ENCODE measurements around the gene WDFY2. TPM values are rescaled to one million over a fixed set of nuclear protein-coding genes. Genes with fewer than 3 reads are reported as not detected.

The WDFY2 gene
- total RNA-seq, 1 experiment from 2014 or later, result 26.4 TPM

DNA sequence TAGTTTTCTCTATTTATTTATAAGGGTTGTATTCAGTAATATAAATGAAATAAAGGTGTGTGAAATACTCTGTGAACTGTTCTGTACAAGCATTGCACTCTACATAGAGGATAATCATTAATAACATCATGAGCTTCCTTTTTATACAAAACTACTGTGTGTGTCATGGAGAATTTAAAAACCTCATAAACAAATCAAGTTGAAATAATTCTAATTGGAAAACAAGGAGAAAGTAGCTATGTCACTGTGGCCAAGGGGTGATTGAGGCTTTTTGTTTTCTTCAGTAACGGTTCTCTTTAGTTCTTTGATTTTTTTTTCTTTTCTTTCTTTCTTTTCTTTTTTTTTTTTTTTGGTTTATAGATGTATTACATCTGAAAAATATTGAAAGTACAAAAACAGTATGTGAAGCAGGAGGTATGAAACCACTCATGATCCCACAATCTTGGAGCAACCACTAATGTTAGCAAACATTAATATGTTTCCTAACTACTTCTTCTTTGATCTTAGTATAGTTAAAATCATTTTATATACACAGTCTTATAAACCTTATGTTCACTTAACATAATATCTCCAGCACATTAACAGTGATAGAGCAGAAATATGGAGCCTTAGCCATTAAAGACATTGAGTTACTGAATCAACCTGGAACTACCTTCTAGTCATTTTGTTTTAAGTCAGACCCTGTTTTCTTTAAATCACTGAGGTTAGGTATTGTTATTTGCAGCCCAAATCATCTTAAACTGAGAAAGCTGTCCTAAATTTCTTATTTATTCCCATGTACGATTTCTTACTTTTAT lies 45.4 kb downstream of the WDFY2 start:
- no peaks in the 10 kb centered on the region for H3K27me3 ChIP-seq (ENCODE audit: insufficient read depth, low read length)
- H2BK5ac ChIP-seq (ENCODE audit: insufficient read length, low read length), result no peak overlapping the region
- H3K9me3 Mint-ChIP-seq, result no peaks in the 10 kb centered on the region
- no peak overlapping the region for H2BK120ac ChIP-seq (ENCODE audit: low read depth, low read length, poor library complexity, severe bottlenecking)
- no peak overlapping the region for H3K9ac ChIP-seq (ENCODE audit: extremely low read depth, insufficient read length, low read length)
- H2AFZ ChIP-seq (ENCODE audit: low read length), result no peak overlapping the region
- no peak for DNase-seq
- no peak overlapping the region for H2BK15ac ChIP-seq (ENCODE audit: low read depth, low read length)
- no CpG with 5 or more reads among the region's 2 CpGs for WGBS (ENCODE audit: extremely low coverage, insufficient read length, low lambda C conversion rate)
- H3K27ac Mint-ChIP-seq, result no peak overlapping the region
- no peaks in the 10 kb centered on the region; the same call in 1 of the 2 replicates for H3K4me1 ChIP-seq (ENCODE audit: insufficient read depth, low read length)
- no peak overlapping the region for H2AK5ac ChIP-seq (ENCODE audit: insufficient read length, low read length)
- no peaks in the 10 kb centered on the region for H3K23me2 ChIP-seq (ENCODE audit: insufficient read length, low read depth, low read length, poor library complexity, severe bottlenecking)
- no peak overlapping the region for H3K4me2 ChIP-seq (ENCODE audit: insufficient read depth, insufficient read length, low read length)
- H3T11ph ChIP-seq (ENCODE audit: low read length), result no peak overlapping the region
- H3K56ac ChIP-seq (ENCODE audit: insufficient read length, low read depth, low read length), result no peak overlapping the region
- H3K4ac ChIP-seq (ENCODE audit: low read depth, low read length), result no peak overlapping the region
- H4K20me1 ChIP-seq (ENCODE audit: control insufficient read depth, insufficient read depth, insufficient read length), result no peaks in the 10 kb centered on the region
- H3K4me3 Mint-ChIP-seq, result no peak overlapping the region
- H3K4me1 Mint-ChIP-seq, result peaks cover 17 to 25% of the 10 kb centered on the region in 2 experiments
- TF ChIP-seq, protein P1, sequence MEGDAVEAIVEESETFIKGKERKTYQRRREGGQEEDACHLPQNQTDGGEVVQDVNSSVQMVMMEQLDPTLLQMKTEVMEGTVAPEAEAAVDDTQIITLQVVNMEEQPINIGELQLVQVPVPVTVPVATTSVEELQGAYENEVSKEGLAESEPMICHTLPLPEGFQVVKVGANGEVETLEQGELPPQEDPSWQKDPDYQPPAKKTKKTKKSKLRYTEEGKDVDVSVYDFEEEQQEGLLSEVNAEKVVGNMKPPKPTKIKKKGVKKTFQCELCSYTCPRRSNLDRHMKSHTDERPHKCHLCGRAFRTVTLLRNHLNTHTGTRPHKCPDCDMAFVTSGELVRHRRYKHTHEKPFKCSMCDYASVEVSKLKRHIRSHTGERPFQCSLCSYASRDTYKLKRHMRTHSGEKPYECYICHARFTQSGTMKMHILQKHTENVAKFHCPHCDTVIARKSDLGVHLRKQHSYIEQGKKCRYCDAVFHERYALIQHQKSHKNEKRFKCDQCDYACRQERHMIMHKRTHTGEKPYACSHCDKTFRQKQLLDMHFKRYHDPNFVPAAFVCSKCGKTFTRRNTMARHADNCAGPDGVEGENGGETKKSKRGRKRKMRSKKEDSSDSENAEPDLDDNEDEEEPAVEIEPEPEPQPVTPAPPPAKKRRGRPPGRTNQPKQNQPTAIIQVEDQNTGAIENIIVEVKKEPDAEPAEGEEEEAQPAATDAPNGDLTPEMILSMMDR (conservative IDR thresholded peaks at IDR 0.05), result no peak
- H3K36me3 Mint-ChIP-seq (ENCODE audit: insufficient read depth in 1 of 3, low read depth in 3 of 3), result no peaks in the 10 kb centered on the region; a peak in 2 of 7 replicates
- H3K27ac ChIP-seq (ENCODE audit: insufficient read length, low read depth, low read length), result no peak overlapping the region
- no peaks in the 10 kb centered on the region for H3K79me1 ChIP-seq (ENCODE audit: insufficient read depth, low read depth, low read length, poor library complexity, severe bottlenecking)
- no peaks in the 10 kb centered on the region for H3K9me3 ChIP-seq (ENCODE audit: control insufficient read depth, low read depth, low read length)
- no peak overlapping the region for H4K91ac ChIP-seq (ENCODE audit: insufficient read length, low read depth, low read length)
- H4K8ac ChIP-seq (replicated peaks; ENCODE audit: insufficient read length, low read depth, low read length), result no peak overlapping the region
- H3K23ac ChIP-seq (ENCODE audit: insufficient read length, low read depth, low read length), result no peak overlapping the region
- H3K14ac ChIP-seq (ENCODE audit: insufficient read depth, low read length), result no peak overlapping the region
- no peak overlapping the region for H2BK20ac ChIP-seq (ENCODE audit: low read depth, low read length, poor library complexity, severe bottlenecking)
- no peak overlapping the region for H3K18ac ChIP-seq (ENCODE audit: insufficient read length, low read depth, low read length)
- no peak overlapping the region for H2BK12ac ChIP-seq (ENCODE audit: insufficient read length, low read depth, low read length)
- H3K27me3 Mint-ChIP-seq (ENCODE audit: low read depth), result no peaks in the 10 kb centered on the region
- no peak overlapping the region for H4K5ac ChIP-seq (ENCODE audit: insufficient read length, low read depth, low read length)
- peaks cover 8% of the 10 kb centered on the region; the same call in 1 of the 2 replicates for H3K79me2 ChIP-seq (ENCODE audit: insufficient read depth, low read length)
